Choroid plexus epithelial cell (primary cell): ENCODE data around the gene RSU1.
A peak's percentile ranks its signal among the peaks of the same experiment; 100 is the strongest.

Experiments used
- DNase-seq: peaks from one replicate; pipeline ENCODE4 v3.0.0-alpha.2; 2010; ENCODE audit warnings: low read depth
- H3K4me3 ChIP-seq: 2 replicates; pipeline ENCODE4 v1.5.1; 2011; ENCODE audit warnings: low read depth, mild to moderate bottlenecking, control low read depth, low read length, moderate library complexity
- TF ChIP-seq, protein P1 (sequence below): conservative IDR thresholded peaks from 2 replicates; pipeline ENCODE4 v1.5.1; 2011; ENCODE audit warnings: low read depth, mild to moderate bottlenecking, control low read depth, inconsistent platforms, low read length, moderate library complexity

Gene RSU1

DNA sequence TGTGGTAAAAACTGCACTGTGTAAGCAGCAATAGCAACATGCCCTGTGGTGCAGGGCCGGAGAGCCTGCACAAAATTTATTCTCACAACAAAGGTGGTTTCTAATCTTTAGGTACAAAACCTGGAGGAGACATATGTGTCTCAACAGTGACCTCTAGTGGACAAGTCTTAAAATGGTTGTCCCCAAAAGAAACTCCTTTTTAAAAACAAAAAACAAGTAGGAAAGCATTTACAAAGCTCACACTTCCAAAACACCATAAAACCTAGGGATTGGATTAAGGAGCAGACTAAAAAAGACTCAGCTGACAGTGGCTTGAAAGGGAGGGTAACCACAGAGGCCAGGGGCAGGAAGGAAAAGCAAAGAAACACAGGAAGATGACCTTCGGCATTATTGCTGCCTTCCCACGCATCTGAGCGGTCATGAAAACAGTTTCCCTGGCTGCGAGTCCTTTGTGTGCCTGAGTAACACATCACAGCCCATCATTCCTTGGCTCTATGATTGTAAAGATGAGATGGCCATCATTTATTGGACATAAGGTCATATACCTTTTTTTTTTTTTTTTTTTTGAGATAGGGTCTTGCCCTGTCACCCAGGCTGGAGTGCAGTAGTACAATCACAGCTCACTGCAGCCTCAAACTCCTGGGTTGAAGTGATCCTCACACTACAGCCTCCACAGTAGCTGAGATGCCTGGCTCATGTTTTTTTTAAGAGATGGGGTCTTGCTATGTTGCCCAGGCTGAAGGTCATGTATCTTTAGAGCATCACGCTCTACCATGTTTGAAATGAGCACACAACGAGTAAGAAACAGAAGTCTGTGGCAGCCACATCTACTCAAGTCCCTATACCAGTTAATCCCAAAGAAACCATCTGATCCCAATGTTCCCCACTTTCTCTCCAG lies 39.5 kb downstream of the RSU1 start:
- TF ChIP-seq, protein P1, sequence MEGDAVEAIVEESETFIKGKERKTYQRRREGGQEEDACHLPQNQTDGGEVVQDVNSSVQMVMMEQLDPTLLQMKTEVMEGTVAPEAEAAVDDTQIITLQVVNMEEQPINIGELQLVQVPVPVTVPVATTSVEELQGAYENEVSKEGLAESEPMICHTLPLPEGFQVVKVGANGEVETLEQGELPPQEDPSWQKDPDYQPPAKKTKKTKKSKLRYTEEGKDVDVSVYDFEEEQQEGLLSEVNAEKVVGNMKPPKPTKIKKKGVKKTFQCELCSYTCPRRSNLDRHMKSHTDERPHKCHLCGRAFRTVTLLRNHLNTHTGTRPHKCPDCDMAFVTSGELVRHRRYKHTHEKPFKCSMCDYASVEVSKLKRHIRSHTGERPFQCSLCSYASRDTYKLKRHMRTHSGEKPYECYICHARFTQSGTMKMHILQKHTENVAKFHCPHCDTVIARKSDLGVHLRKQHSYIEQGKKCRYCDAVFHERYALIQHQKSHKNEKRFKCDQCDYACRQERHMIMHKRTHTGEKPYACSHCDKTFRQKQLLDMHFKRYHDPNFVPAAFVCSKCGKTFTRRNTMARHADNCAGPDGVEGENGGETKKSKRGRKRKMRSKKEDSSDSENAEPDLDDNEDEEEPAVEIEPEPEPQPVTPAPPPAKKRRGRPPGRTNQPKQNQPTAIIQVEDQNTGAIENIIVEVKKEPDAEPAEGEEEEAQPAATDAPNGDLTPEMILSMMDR = peak; percentile 68
- peak; percentile 80 for DNase-seq
- peak overlapping the region; percentile 43 for H3K4me3 ChIP-seq

GRCh38 chr10:16776896-16777295 lies 40.3 kb downstream of the RSU1 start:
- TF ChIP-seq, protein P1 = no peak
- no peak overlapping the region for H3K4me3 ChIP-seq
- DNase-seq = peak; percentile 42

DNA sequence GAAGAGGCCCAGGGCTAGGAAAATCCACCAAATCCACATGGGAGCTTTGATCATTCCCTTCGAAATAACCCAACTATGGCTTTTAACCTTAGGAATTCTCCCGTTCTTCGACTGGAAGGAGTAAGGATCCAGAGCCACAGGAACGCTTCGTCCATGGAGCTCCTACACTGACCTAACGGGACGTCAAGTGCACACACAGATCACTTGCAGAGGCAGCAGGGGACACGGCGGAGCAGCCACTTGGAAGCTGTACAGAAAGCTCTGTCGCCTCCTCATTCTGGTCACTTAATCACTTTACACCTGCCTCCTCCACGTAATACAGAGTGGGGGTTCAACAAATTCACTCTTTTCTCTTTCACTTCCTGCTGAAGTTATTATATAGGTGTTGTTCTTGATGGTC lies 43.9 kb downstream of the RSU1 start:
- DNase-seq = no peak
- TF ChIP-seq, protein P1 = no peak
- H3K4me3 ChIP-seq = no peak overlapping the region

GRCh38 chr10:16770670-16771069 lies 46.6 kb downstream of the RSU1 start:
- TF ChIP-seq, protein P1 = no peak
- no peak for DNase-seq

GRCh38 chr10:16770141-16770540 lies 47.1 kb downstream of the RSU1 start:
- TF ChIP-seq, protein P1 = no peak
- DNase-seq = no peak
- H3K4me3 ChIP-seq = no peak overlapping the region

More at GRCh38 chr10:16770670-16771069, 46.6 kb downstream of the RSU1 start:
- no peak overlapping the region for H3K4me3 ChIP-seq

DNA sequence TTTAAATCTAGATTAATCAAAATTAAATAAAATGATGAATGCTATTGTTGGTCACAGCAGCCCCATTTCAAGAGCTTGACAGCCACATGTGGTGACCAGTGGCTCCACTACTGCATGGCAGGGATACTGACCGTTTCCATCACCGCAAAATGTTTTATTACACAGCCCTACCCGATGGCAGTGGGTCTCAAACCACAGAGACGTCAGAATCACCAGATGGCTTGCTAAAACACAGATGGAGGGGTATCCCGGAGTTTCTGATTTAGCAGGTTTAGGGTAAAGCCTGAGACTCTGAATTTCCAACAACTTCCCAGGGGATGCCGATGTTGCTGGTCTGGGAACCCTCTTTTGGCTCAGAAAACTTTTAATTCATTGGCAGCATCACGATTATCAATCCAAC lies 47.9 kb downstream of the RSU1 start:
- TF ChIP-seq, protein P1 = no peak
- no peak for DNase-seq
- H3K4me3 ChIP-seq = no peak overlapping the region

DNA sequence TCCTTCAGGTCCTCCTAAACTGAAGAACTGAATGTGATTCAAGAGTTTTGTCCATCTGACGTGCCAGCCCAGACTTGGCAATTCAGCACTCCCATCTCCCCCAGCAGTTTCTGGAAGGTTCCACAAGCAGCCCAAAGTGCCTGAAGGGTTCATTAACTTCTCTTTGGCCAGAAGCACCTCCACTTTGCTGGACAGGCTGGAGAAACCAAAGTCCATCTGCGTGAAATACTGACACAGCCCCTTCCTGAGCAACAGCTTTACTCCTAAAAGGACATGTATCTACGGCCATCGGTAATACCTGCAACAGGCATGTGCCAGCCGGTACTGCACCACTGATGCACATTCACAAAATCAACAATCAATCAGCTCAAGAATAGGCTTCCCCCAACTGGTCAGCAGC lies 48.5 kb downstream of the RSU1 start:
- DNase-seq = no peak
- H3K4me3 ChIP-seq = no peak overlapping the region
- TF ChIP-seq, protein P1 = no peak
